VCaP (cell line): ENCODE data around the gene ITGAV.

Source experiments
- H3K27ac ChIP-seq: fragments of 450-650 bp; 2 replicates; pipeline ENCODE4 v1.5.1; 2017
- TF ChIP-seq, protein P1 (sequence below): fragments of 450-650 bp; conservative IDR thresholded peaks from 2 replicates; pipeline ENCODE4 v1.5.1; 2017; ENCODE audit warnings: mild to moderate bottlenecking, moderate library complexity

The ITGAV gene

DNA sequence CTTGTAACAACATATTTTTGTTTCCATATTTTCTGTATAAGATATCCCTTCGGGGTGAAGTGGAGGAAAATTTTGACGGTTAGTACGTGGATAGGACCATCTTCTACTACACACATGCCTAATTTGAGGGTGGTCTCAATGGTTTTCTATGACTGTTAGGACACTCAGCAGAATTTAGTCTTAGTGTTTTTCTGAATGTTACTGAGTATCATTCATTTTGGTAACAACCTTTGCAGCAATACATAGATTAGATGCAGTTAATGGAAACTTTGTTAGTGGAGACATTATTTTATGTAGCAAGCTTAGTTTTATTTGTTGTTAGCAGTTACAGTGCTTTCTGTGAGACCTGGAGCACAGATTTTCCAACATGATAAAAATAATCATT lies 1.6 kb downstream of the ITGAV start:
- TF ChIP-seq, protein P1, sequence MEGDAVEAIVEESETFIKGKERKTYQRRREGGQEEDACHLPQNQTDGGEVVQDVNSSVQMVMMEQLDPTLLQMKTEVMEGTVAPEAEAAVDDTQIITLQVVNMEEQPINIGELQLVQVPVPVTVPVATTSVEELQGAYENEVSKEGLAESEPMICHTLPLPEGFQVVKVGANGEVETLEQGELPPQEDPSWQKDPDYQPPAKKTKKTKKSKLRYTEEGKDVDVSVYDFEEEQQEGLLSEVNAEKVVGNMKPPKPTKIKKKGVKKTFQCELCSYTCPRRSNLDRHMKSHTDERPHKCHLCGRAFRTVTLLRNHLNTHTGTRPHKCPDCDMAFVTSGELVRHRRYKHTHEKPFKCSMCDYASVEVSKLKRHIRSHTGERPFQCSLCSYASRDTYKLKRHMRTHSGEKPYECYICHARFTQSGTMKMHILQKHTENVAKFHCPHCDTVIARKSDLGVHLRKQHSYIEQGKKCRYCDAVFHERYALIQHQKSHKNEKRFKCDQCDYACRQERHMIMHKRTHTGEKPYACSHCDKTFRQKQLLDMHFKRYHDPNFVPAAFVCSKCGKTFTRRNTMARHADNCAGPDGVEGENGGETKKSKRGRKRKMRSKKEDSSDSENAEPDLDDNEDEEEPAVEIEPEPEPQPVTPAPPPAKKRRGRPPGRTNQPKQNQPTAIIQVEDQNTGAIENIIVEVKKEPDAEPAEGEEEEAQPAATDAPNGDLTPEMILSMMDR: no peak
- H3K27ac ChIP-seq: peak overlapping the region; percentile 91

- TF ChIP-seq, protein P1: no peak
These were observed 2.5 kb downstream of the ITGAV start for GRCh38 chr2:186592137-186592875.

GRCh38 chr2:186593523-186593922 lies 3.7 kb downstream of the ITGAV start:
- TF ChIP-seq, protein P1: no peak
- no peak overlapping the region for H3K27ac ChIP-seq

More at GRCh38 chr2:186592137-186592875, 2.5 kb downstream of the ITGAV start:
- no peak overlapping the region for H3K27ac ChIP-seq

DNA sequence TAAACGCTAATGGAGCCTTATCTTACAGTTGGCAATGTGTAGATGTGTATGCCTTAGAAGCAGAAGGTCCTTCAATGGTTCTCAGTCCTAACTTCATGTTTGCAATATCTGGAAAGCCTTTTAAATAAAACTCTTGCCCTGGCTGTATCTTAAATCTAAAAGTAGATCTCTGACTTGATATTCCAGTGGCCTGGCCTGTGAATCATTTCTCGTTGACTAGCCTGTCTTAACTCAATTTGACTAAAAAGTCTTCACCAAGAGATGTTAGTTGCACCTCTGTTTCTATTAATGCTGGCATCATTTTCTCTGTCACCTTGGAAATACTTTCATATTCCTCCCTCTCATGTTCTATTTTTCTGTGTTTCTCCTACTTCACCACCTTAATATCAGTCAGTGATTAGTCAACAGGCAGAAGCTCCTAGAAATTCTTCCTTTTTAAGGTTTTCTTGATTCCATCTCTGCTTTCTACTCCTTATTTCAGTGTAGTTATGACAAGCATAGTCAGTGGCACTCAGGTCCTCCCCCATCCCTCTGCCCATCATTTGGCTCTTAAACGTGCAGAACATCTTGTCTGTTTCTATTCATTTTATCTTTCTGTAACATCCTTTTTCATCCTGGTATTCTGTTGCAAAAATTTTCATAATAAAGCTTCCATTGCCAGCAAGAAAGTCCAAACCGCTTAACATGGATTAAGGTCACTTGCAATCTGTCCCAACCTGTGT lies 4.3 kb downstream of the ITGAV start:
- TF ChIP-seq, protein P1: no peak
- no peak overlapping the region for H3K27ac ChIP-seq

- H3K27ac ChIP-seq: no peak overlapping the region
- TF ChIP-seq, protein P1: no peak
These were observed 5.4 kb downstream of the ITGAV start for GRCh38 chr2:186595219-186595618.

DNA sequence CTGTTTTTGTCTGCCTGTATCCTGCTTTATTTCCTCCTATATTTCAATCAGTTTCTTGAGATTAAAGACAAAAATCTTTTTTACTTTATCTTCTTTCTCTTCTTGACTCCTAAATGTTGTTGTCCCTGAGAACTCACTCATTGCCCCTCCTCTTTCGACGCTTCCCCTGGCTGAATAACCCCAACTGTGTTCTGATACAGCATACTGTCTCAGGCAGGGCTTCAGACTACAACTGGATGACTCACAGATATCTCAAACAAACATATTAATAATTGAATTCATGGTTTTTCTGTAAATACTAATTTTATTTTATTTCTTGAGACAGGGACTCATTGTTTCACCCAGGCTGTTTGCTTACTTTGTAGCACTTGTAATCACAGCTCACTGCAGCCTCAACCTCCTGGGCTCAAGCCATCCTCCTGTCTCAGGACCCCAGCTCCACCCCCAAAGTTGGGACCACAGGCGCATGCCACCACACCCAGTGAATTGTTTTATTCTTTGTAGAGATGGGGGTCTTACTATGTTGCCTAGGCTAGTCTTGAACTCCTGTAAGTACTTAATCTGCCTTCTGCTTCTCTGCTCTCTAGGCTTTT lies 9.4 kb downstream of the ITGAV start:
- H3K27ac ChIP-seq: no peak overlapping the region
- TF ChIP-seq, protein P1: no peak

- no peak overlapping the region for H3K27ac ChIP-seq
- TF ChIP-seq, protein P1: no peak
These were observed 13.4 kb downstream of the ITGAV start for GRCh38 chr2:186603286-186603685.
